GM23248 (cell line): ENCODE measurements around the gene GRK6. TPM values are rescaled to one million over a fixed set of nuclear protein-coding genes. Genes with fewer than 3 reads are reported as not detected.

Experiments
- DNase-seq: peaks from one replicate; pipeline ENCODE4 v3.0.0-alpha.2; 2015
- H2AFZ ChIP-seq: fragments of 200-600 bp; sonication (generic); 2 replicates; pipeline ENCODE4 v1.6.1; 2016; ENCODE audit warnings: antibody characterized with exemption
- H3F3A ChIP-seq: fragments of 200-600 bp; sonication (generic); 2 replicates; pipeline ENCODE4 v1.6.1; 2016; ENCODE audit warnings: mild to moderate bottlenecking, antibody characterized with exemption, mixed run types; ENCODE audit not compliant: insufficient read depth
- H3K27ac ChIP-seq: fragments of 200-600 bp; sonication (generic); 2 replicates; pipeline ENCODE4 v1.5.1; 2016; ENCODE audit warnings: mild to moderate bottlenecking
- H3K27me3 ChIP-seq: fragments of 200-600 bp; sonication (generic); replicated peaks from 2 replicates; pipeline ENCODE4 v1.6.1; 2016; ENCODE audit warnings: mild to moderate bottlenecking; ENCODE audit not compliant: insufficient read depth
- H3K36me3 ChIP-seq: fragments of 200-600 bp; sonication (generic); 2 replicates; pipeline ENCODE4 v1.6.1; 2016; ENCODE audit warnings: low read depth, mild to moderate bottlenecking
- H3K4me1 ChIP-seq: fragments of 200-600 bp; sonication (generic); 2 replicates; pipeline ENCODE4 v1.6.1; 2016; ENCODE audit warnings: mild to moderate bottlenecking; ENCODE audit not compliant: insufficient read depth
- H3K4me2 ChIP-seq: fragments of 200-600 bp; sonication (generic); one replicate; pipeline ENCODE4 v1.6.1; 2016; ENCODE audit warnings: mild to moderate bottlenecking; ENCODE audit not compliant: unreplicated experiment
- H3K4me3 ChIP-seq: fragments of 200-600 bp; sonication (generic); 2 replicates; pipeline ENCODE4 v1.5.1; 2016; ENCODE audit warnings: mild to moderate bottlenecking
- H3K79me2 ChIP-seq: fragments of 200-600 bp; sonication (generic); 2 replicates; pipeline ENCODE4 v1.6.1; 2016; ENCODE audit warnings: mild to moderate bottlenecking; ENCODE audit not compliant: insufficient read depth
- H3K9ac ChIP-seq: fragments of 200-600 bp; sonication (generic); 2 replicates; pipeline ENCODE4 v1.6.1; 2016; ENCODE audit warnings: mild to moderate bottlenecking
- H3K9me2 ChIP-seq: fragments of 200-600 bp; sonication (generic); 2 replicates; pipeline ENCODE4 v1.6.1; 2016; ENCODE audit warnings: mixed run types, mild to moderate bottlenecking, moderate library complexity; ENCODE audit not compliant: insufficient read depth
- H3K9me3 ChIP-seq: fragments of 200-600 bp; sonication (generic); one replicate; pipeline ENCODE4 v1.6.1; 2017; ENCODE audit warnings: low read depth
- H4K20me1 ChIP-seq: fragments of 200-600 bp; sonication (generic); 2 replicates; pipeline ENCODE4 v1.6.0; 2016; ENCODE audit not compliant: insufficient read depth
- EZH2 ChIP-seq: fragments of 200-600 bp; sonication (generic); IDR thresholded peaks from 2 replicates; pipeline ENCODE4 v1.6.1; 2018; ENCODE audit warnings: antibody characterized with exemption, mild to moderate bottlenecking; ENCODE audit not compliant: insufficient read depth, poor library complexity, severe bottlenecking
- EZH2phosphoT487 ChIP-seq: fragments of 200-600 bp; sonication (generic); IDR thresholded peaks from 2 replicates; pipeline ENCODE4 v1.6.1; 2018; ENCODE audit warnings: antibody characterized with exemption, moderate library complexity, mild to moderate bottlenecking, low read depth; ENCODE audit not compliant: insufficient read depth
- WGBS, 2 experiments: methylation state at CpG; one replicate each; pipeline ENCODE4 v1.1.6; 2015 to 2017; ENCODE audit warnings: low lambda C conversion rate in 2 of 2, low coverage in 1 of 2; ENCODE audit errors: missing lambda C conversion rate in 2 of 2; 5-methylcytosine and 5-hydroxymethylcytosine counted together
- in situ Hi-C: fragments of 300-500 bp; cut with MboI; formaldehyde crosslinking; loops from 2 replicates; pipeline ENCODE4 v1.15.0; 2020
- polyA plus RNA-seq: library from polyadenylated mRNA; unstranded; fragments of >200 nt; fragmentation: Nextera tagmentation; extraction: Ambion mirVana; gene quantifications from 2 replicates; pipeline ENCODE4 v1.2.1, GENCODE V29; 2016
- total RNA-seq: library from RNA; depleted of rRNA; stranded (reverse); fragments of >200 nt; shearing (Covaris generic); gene quantifications from 2 replicates; pipeline ENCODE4 v1.2.3, GENCODE V29; 2014

GRK6 gene
- total and polyA plus RNA-seq, 2 experiments from 2014 or later: 7.7 to 30.4 TPM

DNA sequence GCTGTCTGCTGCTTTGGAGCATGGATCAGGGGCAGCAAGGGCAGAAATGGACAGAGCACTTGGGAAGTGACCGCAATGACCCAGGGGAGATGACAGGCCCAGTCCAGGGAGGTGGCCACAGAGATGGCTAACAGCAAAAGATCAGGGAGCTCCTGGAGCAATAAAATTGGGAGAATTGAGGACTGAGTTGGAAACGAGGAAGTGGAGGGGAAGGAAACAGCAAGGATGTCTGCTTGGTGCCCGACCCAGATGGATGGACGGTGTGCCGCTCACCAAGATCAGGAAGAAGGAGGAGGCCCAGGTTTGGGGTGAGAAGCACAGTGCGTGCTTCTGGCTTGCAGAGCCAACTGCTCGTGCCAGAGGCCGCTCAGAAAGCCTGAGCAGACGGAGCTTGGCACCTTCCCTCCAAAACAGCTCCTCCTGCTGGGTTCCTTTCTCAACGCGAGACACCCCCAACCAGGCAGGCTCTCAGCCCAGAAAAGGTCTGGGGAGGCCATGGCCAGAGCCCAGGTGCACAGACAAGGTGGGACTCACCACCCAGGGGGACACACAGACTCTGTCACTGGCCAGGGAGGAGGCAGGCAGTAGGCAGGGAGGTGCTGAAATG is 44.0 kb upstream of the GRK6 start:
- H2AFZ ChIP-seq: no peak overlapping the region
- no peaks in the 10 kb centered on the region for H3K9me3 ChIP-seq
- H3K9ac ChIP-seq: no peak overlapping the region
- H3F3A ChIP-seq: peaks cover 4% of the 10 kb centered on the region; the same call in 1 of the 2 replicates
- no peak overlapping the region for H3K4me2 ChIP-seq
- H3K27me3 ChIP-seq: peaks cover 30% of the 10 kb centered on the region
- no peaks in the 10 kb centered on the region for H3K36me3 ChIP-seq
- no peaks in the 10 kb centered on the region for H3K4me1 ChIP-seq
- 40 to 46% methylated on average over 9 to 11 of the region's 11 CpGs for WGBS, 2 experiments
- TF ChIP-seq EZH2: no peak
- no peaks in the 10 kb centered on the region for H4K20me1 ChIP-seq
- peak; percentile 42 for DNase-seq
- in situ Hi-C loops: no loop called here
- no peak overlapping the region for H3K27ac ChIP-seq
- no peaks in the 10 kb centered on the region for H3K79me2 ChIP-seq
- no peak overlapping the region for H3K4me3 ChIP-seq
- no peaks in the 10 kb centered on the region for H3K9me2 ChIP-seq

GRCh38 chr5:177383181-177383580 is 43.3 kb upstream of the GRK6 start:
- 72 to 75% methylated on average over 9 of the region's 9 CpGs for WGBS, 2 experiments

GRCh38 chr5:177384134-177384533 is 42.3 kb upstream of the GRK6 start, which contains the start of gene SLC34A1:
TSS of gene SLC34A1 (plus strand) at chr5:177384434. CDS start at chr5:177385742, 1,308 bp downstream.
- H3K9me2 ChIP-seq: no peaks in the 10 kb centered on the region
- H3K27me3 ChIP-seq: peaks cover 30% of the 10 kb centered on the region
- DNase-seq: no peak
- H4K20me1 ChIP-seq: no peaks in the 10 kb centered on the region
- in situ Hi-C loops: no loop called here
- TF ChIP-seq EZH2: no peak
- no peak for TF ChIP-seq EZH2phosphoT487
- H3K36me3 ChIP-seq: no peaks in the 10 kb centered on the region
- H3K9me3 ChIP-seq: no peaks in the 10 kb centered on the region
- H3K4me1 ChIP-seq: peaks cover 5% of the 10 kb centered on the region
- no peak within 1 kb of the TSS for H3K27ac ChIP-seq
- H3K9ac ChIP-seq: no peak within 1 kb of the TSS
- WGBS, 2 experiments: 31 to 36% methylated on average over 4 of the region's 4 CpGs
- no peak within 1 kb of the TSS for H3K4me3 ChIP-seq
- no peak within 1 kb of the TSS for H3K4me2 ChIP-seq
- H3F3A ChIP-seq: peaks cover 14% of the 10 kb centered on the region
- no peak within 1 kb of the TSS for H2AFZ ChIP-seq
- no peaks in the 10 kb centered on the region for H3K79me2 ChIP-seq

More at GRCh38 chr5:177383181-177383580, 43.3 kb upstream of the GRK6 start:
- DNase-seq: no peak
- H3K9me3 ChIP-seq: no peaks in the 10 kb centered on the region
- no peak overlapping the region for H3K9ac ChIP-seq
- H3K9me2 ChIP-seq: no peaks in the 10 kb centered on the region
- TF ChIP-seq EZH2 (no peak), EZH2phosphoT487 (no peak)
- peaks cover 7% of the 10 kb centered on the region for H3F3A ChIP-seq
- no peaks in the 10 kb centered on the region for H3K36me3 ChIP-seq
- no peaks in the 10 kb centered on the region for H3K4me1 ChIP-seq
- no peaks in the 10 kb centered on the region for H3K79me2 ChIP-seq
- no peaks in the 10 kb centered on the region for H4K20me1 ChIP-seq
- no peak overlapping the region for H3K27ac ChIP-seq
- in situ Hi-C loops: no loop called here
- peaks cover 30% of the 10 kb centered on the region for H3K27me3 ChIP-seq
- H2AFZ ChIP-seq: no peak overlapping the region
- H3K4me2 ChIP-seq: no peak overlapping the region
- no peak overlapping the region for H3K4me3 ChIP-seq

- Histone ChIP-seq H3K36me3 (no peaks in the 10 kb centered on the region), H3K4me3 (no peak overlapping the region), H3F3A (peaks cover 23% of the 10 kb centered on the region), H4K20me1 (no peaks in the 10 kb centered on the region), H3K9ac (no peak overlapping the region), H3K9me2 (no peaks in the 10 kb centered on the region), H3K27me3 (peaks cover 30% of the 10 kb centered on the region), H3K4me1 (peaks cover 15% of the 10 kb centered on the region), H3K4me2 (no peak overlapping the region), H3K79me2 (no peaks in the 10 kb centered on the region), H3K9me3 (no peaks in the 10 kb centered on the region), H2AFZ (no peak overlapping the region), H3K27ac (no peak overlapping the region)
- no peak for DNase-seq
- in situ Hi-C loops: no loop called here
- no peak for TF ChIP-seq EZH2
- TF ChIP-seq EZH2phosphoT487: no peak
- WGBS, 2 experiments: 43 to 75% methylated on average over 6 to 11 of the region's 11 CpGs
These were observed 40.8 kb upstream of the GRK6 start for GRCh38 chr5:177385720-177386119.
